BJ (cell line): ENCODE data around the gene UBA1. TPM values are rescaled to one million over a fixed set of nuclear protein-coding genes. Genes with fewer than 3 reads are reported as not detected.

Source experiments
- CTCF ChIA-PET: fragments of 350-600 bp; formaldehyde crosslinking; extraction: SDS; loops from one replicate; lab custom pipeline; 2021; ENCODE audit warnings: antibody characterized with exemption, inconsistent platforms; lab: Yijun Ruan, JAX
- POLR2A ChIA-PET: fragments of 300-600 bp; sonication (Branson Sonifier 250); formaldehyde crosslinking; extraction: SDS; loops from one replicate; lab custom pipeline; 2021; ENCODE audit warnings: antibody characterized with exemption; lab: Charles Lee
- DNase-seq: peaks from one replicate; pipeline ENCODE4 v3.0.0-alpha.2; 2011; ENCODE audit warnings: low read depth
- H3K27me3 ChIP-seq: 2 replicates; pipeline ENCODE4 v1.6.0; 2011; ENCODE audit warnings: low read length; ENCODE audit not compliant: control insufficient read depth, insufficient read depth
- H3K36me3 ChIP-seq: 2 replicates; pipeline ENCODE4 v1.5.1; 2011; ENCODE audit warnings: low read length; ENCODE audit not compliant: control insufficient read depth, insufficient read depth
- H3K4me3 ChIP-seq: 2 replicates; pipeline ENCODE4 v1.5.1; 2011; ENCODE audit warnings: low read depth, mild to moderate bottlenecking, control low read depth, low read length
- polyA plus RNA-seq: library from polyadenylated mRNA; depleted of rRNA; stranded (reverse); fragments of >200 nt; gene quantifications from 2 replicates; pipeline ENCODE4 v1.2.3, GENCODE V29; 2011
- TF ChIP-seq, protein P1 (sequence below): IDR thresholded peaks from 2 replicates; pipeline ENCODE4 v1.5.1; 2011; ENCODE audit warnings: low read depth, mild to moderate bottlenecking, control low read depth, inconsistent platforms, low read length, moderate library complexity; ENCODE audit not compliant: insufficient read depth

UBA1 gene
- polyA plus RNA-seq, 1 experiment: 296 TPM

DNA sequence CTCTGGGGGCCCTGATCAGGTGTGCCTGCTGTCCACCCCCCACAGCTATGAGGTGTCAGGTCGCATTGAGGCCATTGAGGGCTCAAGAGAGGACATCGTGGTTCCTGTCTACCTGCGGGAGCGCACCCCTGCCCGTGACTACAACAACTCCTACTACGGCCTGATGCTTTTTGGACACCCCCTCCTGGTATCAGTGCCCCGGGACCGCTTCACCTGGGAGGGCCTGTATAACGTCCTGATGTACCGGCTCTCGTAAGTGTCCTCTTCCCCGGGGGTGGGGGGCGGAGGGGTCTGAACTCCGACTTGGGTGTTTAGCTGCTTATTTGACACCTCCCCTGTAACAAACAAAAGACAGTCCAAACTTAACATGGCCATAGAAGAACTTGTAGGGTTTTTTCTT lies 49.7 kb downstream of the UBA1 start:
- no peak overlapping the region for H3K4me3 ChIP-seq
- no peaks in the 10 kb centered on the region for H3K27me3 ChIP-seq
- no peak for DNase-seq
- TF ChIP-seq, protein P1, sequence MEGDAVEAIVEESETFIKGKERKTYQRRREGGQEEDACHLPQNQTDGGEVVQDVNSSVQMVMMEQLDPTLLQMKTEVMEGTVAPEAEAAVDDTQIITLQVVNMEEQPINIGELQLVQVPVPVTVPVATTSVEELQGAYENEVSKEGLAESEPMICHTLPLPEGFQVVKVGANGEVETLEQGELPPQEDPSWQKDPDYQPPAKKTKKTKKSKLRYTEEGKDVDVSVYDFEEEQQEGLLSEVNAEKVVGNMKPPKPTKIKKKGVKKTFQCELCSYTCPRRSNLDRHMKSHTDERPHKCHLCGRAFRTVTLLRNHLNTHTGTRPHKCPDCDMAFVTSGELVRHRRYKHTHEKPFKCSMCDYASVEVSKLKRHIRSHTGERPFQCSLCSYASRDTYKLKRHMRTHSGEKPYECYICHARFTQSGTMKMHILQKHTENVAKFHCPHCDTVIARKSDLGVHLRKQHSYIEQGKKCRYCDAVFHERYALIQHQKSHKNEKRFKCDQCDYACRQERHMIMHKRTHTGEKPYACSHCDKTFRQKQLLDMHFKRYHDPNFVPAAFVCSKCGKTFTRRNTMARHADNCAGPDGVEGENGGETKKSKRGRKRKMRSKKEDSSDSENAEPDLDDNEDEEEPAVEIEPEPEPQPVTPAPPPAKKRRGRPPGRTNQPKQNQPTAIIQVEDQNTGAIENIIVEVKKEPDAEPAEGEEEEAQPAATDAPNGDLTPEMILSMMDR: no peak
- CTCF ChIA-PET: no interaction called here
- POLR2A ChIA-PET: no interaction called here
- H3K36me3 ChIP-seq: peaks cover 27% of the 10 kb centered on the region

- Histone ChIP-seq H3K27me3 (no peaks in the 10 kb centered on the region), H3K4me3 (no peak overlapping the region), H3K36me3 (peaks cover 27% of the 10 kb centered on the region)
- no peak for DNase-seq
- ChIA-PET POLR2A (no interaction called here), CTCF (interaction anchor here (0.7 to 1.3 kb wide), 2 partner anchors 32 to 68 kb away, joined by 3 to 4 read pairs; no protein-coding TSS in a partner anchor)
- TF ChIP-seq, protein P1: no peak
These were observed 51.0 kb downstream of the UBA1 start for GRCh38 chrX:47244676-47245075.

GRCh38 chrX:47245156-47245555 lies 51.5 kb downstream of the UBA1 start:
- no peak for DNase-seq
- CTCF ChIA-PET: interaction anchor here (0.7 to 1.3 kb wide), 2 partner anchors 32 to 67 kb away, joined by 3 to 4 read pairs; no protein-coding TSS in a partner anchor
- TF ChIP-seq, protein P1: no peak
- no peaks in the 10 kb centered on the region for H3K27me3 ChIP-seq
- no peak overlapping the region for H3K4me3 ChIP-seq
- peaks cover 25% of the 10 kb centered on the region for H3K36me3 ChIP-seq
- POLR2A ChIA-PET: no interaction called here

GRCh38 chrX:47247206-47247998 lies 53.8 kb downstream of the UBA1 start:
- CTCF ChIA-PET: no interaction called here
- DNase-seq: no peak
- POLR2A ChIA-PET: no interaction called here

DNA sequence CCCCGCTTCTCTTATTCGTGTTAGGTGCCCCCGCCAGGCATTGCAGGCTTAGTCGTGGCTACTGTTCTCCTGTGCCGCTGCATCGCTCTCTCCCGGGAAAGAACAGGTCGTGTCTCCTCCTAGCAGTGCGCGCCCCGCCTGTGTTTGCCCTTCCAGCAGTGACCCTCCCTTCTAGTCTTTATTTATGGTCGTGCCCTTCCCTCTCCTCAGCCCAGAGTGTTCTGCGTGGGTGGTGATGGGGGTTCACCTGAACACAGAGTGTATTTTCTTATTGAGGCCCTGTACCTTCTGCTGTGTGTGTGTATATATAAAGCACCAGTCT lies 54.3 kb downstream of the UBA1 start:
- TF ChIP-seq, protein P1: no peak
- no peak for DNase-seq
- no peaks in the 10 kb centered on the region for H3K27me3 ChIP-seq
- H3K36me3 ChIP-seq: peaks cover 9% of the 10 kb centered on the region
- ChIA-PET POLR2A (no interaction called here), CTCF (no interaction called here)
- no peak overlapping the region for H3K4me3 ChIP-seq

More at GRCh38 chrX:47247206-47247998, 53.8 kb downstream of the UBA1 start:
- no peaks in the 10 kb centered on the region for H3K27me3 ChIP-seq
- H3K36me3 ChIP-seq: peaks cover 11% of the 10 kb centered on the region
- H3K4me3 ChIP-seq: no peak overlapping the region
- TF ChIP-seq, protein P1: no peak
